ENCODE results near the gene SH3BGRL3.

DNA sequence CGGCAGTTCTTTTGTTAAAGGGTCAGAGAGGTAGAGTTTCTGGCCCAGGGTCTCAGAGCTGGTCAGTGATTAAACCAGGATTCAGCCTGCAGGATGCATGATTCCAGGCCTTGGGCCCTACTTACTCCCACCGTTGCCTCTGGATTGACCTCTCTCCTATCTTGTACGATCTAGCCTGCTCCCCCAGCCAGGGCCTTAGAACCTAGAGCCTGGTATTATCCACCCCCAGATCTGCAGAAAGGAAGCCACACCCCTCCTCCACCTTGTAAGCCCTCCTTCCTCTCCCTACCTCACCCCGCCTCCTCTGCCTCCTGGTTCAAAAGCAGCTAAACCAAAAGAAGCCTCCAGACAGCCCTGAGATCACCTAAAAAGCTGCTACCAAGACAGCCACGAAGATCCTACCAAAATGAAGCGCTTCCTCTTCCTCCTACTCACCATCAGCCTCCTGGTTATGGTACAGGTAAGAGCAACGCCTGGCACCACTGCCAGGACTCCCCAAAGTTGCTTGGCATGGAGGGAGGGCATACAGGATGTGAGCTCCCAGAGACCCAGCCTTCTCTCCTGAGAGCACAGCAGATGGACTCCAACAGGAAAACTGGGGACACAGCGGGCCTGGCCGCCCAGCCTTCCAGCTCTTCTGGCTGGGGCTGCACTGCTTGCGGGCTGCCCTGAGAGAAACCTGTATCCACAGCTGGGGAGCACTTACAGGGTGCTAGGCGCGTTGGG is 37.9 kb downstream of the SH3BGRL3 start, which contains the start of gene CD52:
- TF ChIP-seq, protein P1, sequence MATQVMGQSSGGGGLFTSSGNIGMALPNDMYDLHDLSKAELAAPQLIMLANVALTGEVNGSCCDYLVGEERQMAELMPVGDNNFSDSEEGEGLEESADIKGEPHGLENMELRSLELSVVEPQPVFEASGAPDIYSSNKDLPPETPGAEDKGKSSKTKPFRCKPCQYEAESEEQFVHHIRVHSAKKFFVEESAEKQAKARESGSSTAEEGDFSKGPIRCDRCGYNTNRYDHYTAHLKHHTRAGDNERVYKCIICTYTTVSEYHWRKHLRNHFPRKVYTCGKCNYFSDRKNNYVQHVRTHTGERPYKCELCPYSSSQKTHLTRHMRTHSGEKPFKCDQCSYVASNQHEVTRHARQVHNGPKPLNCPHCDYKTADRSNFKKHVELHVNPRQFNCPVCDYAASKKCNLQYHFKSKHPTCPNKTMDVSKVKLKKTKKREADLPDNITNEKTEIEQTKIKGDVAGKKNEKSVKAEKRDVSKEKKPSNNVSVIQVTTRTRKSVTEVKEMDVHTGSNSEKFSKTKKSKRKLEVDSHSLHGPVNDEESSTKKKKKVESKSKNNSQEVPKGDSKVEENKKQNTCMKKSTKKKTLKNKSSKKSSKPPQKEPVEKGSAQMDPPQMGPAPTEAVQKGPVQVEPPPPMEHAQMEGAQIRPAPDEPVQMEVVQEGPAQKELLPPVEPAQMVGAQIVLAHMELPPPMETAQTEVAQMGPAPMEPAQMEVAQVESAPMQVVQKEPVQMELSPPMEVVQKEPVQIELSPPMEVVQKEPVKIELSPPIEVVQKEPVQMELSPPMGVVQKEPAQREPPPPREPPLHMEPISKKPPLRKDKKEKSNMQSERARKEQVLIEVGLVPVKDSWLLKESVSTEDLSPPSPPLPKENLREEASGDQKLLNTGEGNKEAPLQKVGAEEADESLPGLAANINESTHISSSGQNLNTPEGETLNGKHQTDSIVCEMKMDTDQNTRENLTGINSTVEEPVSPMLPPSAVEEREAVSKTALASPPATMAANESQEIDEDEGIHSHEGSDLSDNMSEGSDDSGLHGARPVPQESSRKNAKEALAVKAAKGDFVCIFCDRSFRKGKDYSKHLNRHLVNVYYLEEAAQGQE (IDR thresholded peaks at IDR 0.05; ENCODE audit: insufficient read depth in 1 of 2, low read depth in 2 of 2, low read length in 1 of 2) = no peak
- TF ChIP-seq, protein P2, sequence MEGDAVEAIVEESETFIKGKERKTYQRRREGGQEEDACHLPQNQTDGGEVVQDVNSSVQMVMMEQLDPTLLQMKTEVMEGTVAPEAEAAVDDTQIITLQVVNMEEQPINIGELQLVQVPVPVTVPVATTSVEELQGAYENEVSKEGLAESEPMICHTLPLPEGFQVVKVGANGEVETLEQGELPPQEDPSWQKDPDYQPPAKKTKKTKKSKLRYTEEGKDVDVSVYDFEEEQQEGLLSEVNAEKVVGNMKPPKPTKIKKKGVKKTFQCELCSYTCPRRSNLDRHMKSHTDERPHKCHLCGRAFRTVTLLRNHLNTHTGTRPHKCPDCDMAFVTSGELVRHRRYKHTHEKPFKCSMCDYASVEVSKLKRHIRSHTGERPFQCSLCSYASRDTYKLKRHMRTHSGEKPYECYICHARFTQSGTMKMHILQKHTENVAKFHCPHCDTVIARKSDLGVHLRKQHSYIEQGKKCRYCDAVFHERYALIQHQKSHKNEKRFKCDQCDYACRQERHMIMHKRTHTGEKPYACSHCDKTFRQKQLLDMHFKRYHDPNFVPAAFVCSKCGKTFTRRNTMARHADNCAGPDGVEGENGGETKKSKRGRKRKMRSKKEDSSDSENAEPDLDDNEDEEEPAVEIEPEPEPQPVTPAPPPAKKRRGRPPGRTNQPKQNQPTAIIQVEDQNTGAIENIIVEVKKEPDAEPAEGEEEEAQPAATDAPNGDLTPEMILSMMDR (IDR thresholded peaks at IDR 0.05) = no peak
- no peak for TF ChIP-seq POLR2AphosphoS5 (IDR thresholded peaks at IDR 0.05; ENCODE audit: low read depth, low read length)
